ENCODE results near the gene IFNK.
"Not testable (repeated sequence)": the region's sequence is repeated elsewhere in the genome, so short reads cannot be mapped to it uniquely, and the experiment has no call there.

Gene IFNK

GRCh38 chr9:27495480-27496134 is 28.5 kb upstream of the IFNK start:
- CTCF ChIA-PET = no interaction called here
- H3K4me3 ChIP-seq (ENCODE audit: low read depth, low read length) = no peak overlapping the region

GRCh38 chr9:27496135-27496504 is 28.0 kb upstream of the IFNK start:
- TF ChIP-seq CTCF (IDR thresholded peaks at IDR 0.05; ENCODE audit: insufficient read depth, low read length, missing control alignments) = no peak
- no peak for DNase-seq (ENCODE audit: low read depth, low spot score)
- CTCF ChIA-PET = no interaction called here
- POLR2A ChIA-PET = no interaction called here
- H3K4me3 ChIP-seq (ENCODE audit: low read depth, low read length) = no peak overlapping the region

More at GRCh38 chr9:27495480-27496134, 28.5 kb upstream of the IFNK start:
- no peak for DNase-seq (ENCODE audit: low read depth, low spot score)
- POLR2A ChIA-PET = interaction anchor here (0.7 kb wide), 1 partner anchor 31 kb away, joined by 3 read pairs; no protein-coding TSS in a partner anchor
- TF ChIP-seq CTCF (IDR thresholded peaks at IDR 0.05; ENCODE audit: insufficient read depth, low read length, missing control alignments) = no peak

GRCh38 chr9:27497883-27498417 is 26.1 kb upstream of the IFNK start:
- no peak overlapping the region for H3K4me3 ChIP-seq (ENCODE audit: low read depth, low read length)
- POLR2A ChIA-PET = no interaction called here
- CTCF ChIA-PET = no interaction called here
- no peak for DNase-seq (ENCODE audit: low read depth, low spot score)
- no peak for TF ChIP-seq CTCF (IDR thresholded peaks at IDR 0.05; ENCODE audit: insufficient read depth, low read length, missing control alignments)

GRCh38 chr9:27499451-27499850 is 24.6 kb upstream of the IFNK start:
- H3K4me3 ChIP-seq (ENCODE audit: low read depth, low read length) = no peak overlapping the region
- no peak for TF ChIP-seq CTCF (IDR thresholded peaks at IDR 0.05; ENCODE audit: insufficient read depth, low read length, missing control alignments)
- no peak for DNase-seq (ENCODE audit: low read depth, low spot score)
- ChIA-PET CTCF (interaction anchor here (1.2 kb wide), 1 partner anchor 48 kb away, joined by 3 read pairs; no protein-coding TSS in a partner anchor), POLR2A (no interaction called here)

GRCh38 chr9:27500902-27501301 is 23.2 kb upstream of the IFNK start:
- DNase-seq (ENCODE audit: low read depth, low spot score); CTCF ChIA-PET; POLR2A ChIA-PET; H3K4me3 ChIP-seq (ENCODE audit: low read depth, low read length): not testable (repeated sequence)

- DNase-seq (ENCODE audit: low read depth, low spot score) = no peak
- ChIA-PET POLR2A (no interaction called here), CTCF (no interaction called here)
- no peak for TF ChIP-seq CTCF (IDR thresholded peaks at IDR 0.05; ENCODE audit: insufficient read depth, low read length, missing control alignments)
- no peak overlapping the region for H3K4me3 ChIP-seq (ENCODE audit: low read depth, low read length)
Measured at GRCh38 chr9:27503623-27504022, 20.5 kb upstream of the IFNK start.

- CTCF ChIA-PET = no interaction called here
- H3K4me3 ChIP-seq (ENCODE audit: low read depth, low read length) = no peak overlapping the region
- POLR2A ChIA-PET = no interaction called here
- no peak for DNase-seq (ENCODE audit: low read depth, low spot score)
- TF ChIP-seq CTCF (IDR thresholded peaks at IDR 0.05; ENCODE audit: insufficient read depth, low read length, missing control alignments) = no peak
Measured at GRCh38 chr9:27504259-27504658, 19.8 kb upstream of the IFNK start.
